Retina (tissue), 1 donor: ENCODE results near the gene AASS.
"Not testable (repeated sequence)": the region's sequence is repeated elsewhere in the genome, so short reads cannot be mapped to it uniquely, and the experiment has no call there.

Experiments
- DNase-seq: peaks from one replicate; pipeline ENCODE4 v3.0.0-alpha.2; 2016

Gene AASS

GRCh38 chr7:122143751-122144711 is at the start of gene AASS:
Gene AASS, minus strand, starts transcription at chr7:122144249. Its CDS starts 10,523 bp downstream, at chr7:122133726.
- DNase-seq = peak; percentile 95

- no peak for DNase-seq
Observed at GRCh38 chr7:122188785-122189184, 44.7 kb upstream of the AASS start.

- DNase-seq = no peak
Observed at GRCh38 chr7:122183106-122183505, 39.1 kb upstream of the AASS start.

GRCh38 chr7:122182081-122182480 is 38.0 kb upstream of the AASS start:
- DNase-seq = no peak

- DNase-seq = not testable (repeated sequence)
Observed at GRCh38 chr7:122172144-122172543, 28.1 kb upstream of the AASS start.

GRCh38 chr7:122166740-122167139 is 22.7 kb upstream of the AASS start:
- DNase-seq = no peak

- no peak for DNase-seq
Observed at GRCh38 chr7:122166275-122166674, 22.2 kb upstream of the AASS start.

- DNase-seq = no peak
Observed at GRCh38 chr7:122161628-122162027, 17.6 kb upstream of the AASS start.

GRCh38 chr7:122155566-122155965 is 11.5 kb upstream of the AASS start:
- DNase-seq = no peak

- no peak for DNase-seq
Observed at GRCh38 chr7:122148878-122149277, 4.8 kb upstream of the AASS start.

- DNase-seq = no peak
Observed at GRCh38 chr7:122148081-122148480, 4.0 kb upstream of the AASS start.

GRCh38 chr7:122145937-122146645 is 2.0 kb upstream of the AASS start:
- DNase-seq = no peak

GRCh38 chr7:122143376-122143750 is 686 bp downstream of the AASS start:
- peak; percentile 73 for DNase-seq

GRCh38 chr7:122140918-122141317 is 3.1 kb downstream of the AASS start:
- DNase-seq = no peak

GRCh38 chr7:122137251-122138077 is 6.6 kb downstream of the AASS start:
- no peak for DNase-seq

GRCh38 chr7:122136639-122137245 is 7.3 kb downstream of the AASS start:
- no peak for DNase-seq

GRCh38 chr7:122136078-122136477 is 8.0 kb downstream of the AASS start:
- DNase-seq = no peak

GRCh38 chr7:122135275-122135674 is 8.8 kb downstream of the AASS start:
- no peak for DNase-seq

- DNase-seq = not testable (repeated sequence)
Observed at GRCh38 chr7:122134793-122135192, 9.3 kb downstream of the AASS start.

- DNase-seq = no peak
Observed at GRCh38 chr7:122133477-122133876, 10.6 kb downstream of the AASS start.

GRCh38 chr7:122132341-122132740 is 11.7 kb downstream of the AASS start:
- DNase-seq = no peak

GRCh38 chr7:122123746-122124145 is 20.3 kb downstream of the AASS start:
- no peak for DNase-seq

GRCh38 chr7:122118757-122119156 is 25.3 kb downstream of the AASS start:
- DNase-seq = no peak
